ENCODE measurements around the gene PRSS53.

- TF ChIP-seq, protein P1, sequence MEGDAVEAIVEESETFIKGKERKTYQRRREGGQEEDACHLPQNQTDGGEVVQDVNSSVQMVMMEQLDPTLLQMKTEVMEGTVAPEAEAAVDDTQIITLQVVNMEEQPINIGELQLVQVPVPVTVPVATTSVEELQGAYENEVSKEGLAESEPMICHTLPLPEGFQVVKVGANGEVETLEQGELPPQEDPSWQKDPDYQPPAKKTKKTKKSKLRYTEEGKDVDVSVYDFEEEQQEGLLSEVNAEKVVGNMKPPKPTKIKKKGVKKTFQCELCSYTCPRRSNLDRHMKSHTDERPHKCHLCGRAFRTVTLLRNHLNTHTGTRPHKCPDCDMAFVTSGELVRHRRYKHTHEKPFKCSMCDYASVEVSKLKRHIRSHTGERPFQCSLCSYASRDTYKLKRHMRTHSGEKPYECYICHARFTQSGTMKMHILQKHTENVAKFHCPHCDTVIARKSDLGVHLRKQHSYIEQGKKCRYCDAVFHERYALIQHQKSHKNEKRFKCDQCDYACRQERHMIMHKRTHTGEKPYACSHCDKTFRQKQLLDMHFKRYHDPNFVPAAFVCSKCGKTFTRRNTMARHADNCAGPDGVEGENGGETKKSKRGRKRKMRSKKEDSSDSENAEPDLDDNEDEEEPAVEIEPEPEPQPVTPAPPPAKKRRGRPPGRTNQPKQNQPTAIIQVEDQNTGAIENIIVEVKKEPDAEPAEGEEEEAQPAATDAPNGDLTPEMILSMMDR (IDR thresholded peaks at IDR 0.05) = no peak
- TF ChIP-seq POLR2A (IDR thresholded peaks at IDR 0.05) = no peak
Measured at GRCh38 chr16:31063495-31063842, 25.3 kb downstream of the PRSS53 start.

All from right lobe of liver (tissue), 4 donors.